CD1c-positive myeloid dendritic cell (primary cell): ENCODE data around the gene PRAMEF12.
"Not testable (repeated sequence)": the region's sequence is repeated elsewhere in the genome, so short reads cannot be mapped to it uniquely, and the experiment has no call there.

Source experiments
- DNase-seq: peaks from one replicate; pipeline ENCODE4 v3.0.0-alpha.2; 2016; ENCODE audit errors: extremely low spot score

The PRAMEF12 gene

DNA sequence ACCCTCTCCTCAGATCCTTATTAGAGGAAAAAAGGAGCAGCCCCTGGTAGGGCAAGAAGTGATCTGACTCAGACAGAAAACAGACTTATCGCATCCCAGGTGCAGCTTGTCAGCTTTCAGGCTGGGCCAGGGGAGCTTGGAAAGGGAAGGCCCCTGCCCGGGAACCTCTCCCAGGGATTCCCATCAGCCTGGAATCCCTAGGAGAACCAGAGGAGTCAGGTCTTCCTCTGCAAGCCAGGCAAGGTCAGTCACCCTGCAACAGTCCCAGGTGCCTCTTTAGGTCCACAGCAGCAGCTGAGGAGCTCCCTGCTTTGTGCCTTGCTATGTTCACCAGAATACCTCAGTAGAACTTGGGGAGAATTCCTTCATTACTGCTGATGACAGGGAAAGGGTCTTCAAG, 2.9 kb upstream of the PRAMEF12 start:
- DNase-seq = no peak

DNA sequence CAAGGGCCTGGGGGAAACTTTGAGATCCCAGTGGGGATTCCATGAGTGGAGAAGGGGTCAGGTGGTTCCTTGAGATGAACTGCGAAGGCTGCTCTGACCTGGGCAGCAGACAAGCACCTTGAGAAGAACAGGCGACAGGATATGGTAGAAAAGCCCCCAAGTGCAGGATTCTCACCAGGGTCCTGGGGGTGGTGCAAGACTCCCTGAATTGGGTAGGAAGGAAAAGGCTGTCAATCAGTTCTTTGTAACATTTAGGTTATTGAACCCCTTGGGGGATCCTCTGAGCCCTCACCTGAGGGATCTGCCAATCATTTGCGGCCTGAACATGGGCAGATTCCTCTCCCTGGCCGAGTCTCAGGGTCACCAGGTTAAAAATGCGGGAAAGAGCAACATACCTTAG, 2.4 kb upstream of the PRAMEF12 start:
- DNase-seq = no peak

DNA sequence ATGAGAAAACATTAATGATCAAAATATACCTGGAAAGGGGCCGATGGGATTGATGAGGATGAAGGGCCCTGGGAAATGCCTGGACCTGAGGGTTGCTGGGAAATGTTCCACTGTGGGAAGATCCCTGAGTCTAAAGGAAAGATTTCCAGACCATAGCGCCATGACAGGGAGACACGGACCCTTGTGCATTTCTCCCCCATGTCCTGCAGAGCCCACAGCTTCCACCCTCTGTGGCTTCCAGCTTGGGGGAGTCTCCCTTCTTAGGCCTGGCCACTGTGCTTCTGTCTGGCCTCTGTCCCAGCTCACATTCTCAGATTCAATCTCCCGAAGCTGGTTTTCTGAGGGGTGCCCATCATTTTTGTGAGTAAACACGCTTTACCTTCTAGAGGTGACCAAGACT, 1.0 kb upstream of the PRAMEF12 start:
- no peak for DNase-seq

DNA sequence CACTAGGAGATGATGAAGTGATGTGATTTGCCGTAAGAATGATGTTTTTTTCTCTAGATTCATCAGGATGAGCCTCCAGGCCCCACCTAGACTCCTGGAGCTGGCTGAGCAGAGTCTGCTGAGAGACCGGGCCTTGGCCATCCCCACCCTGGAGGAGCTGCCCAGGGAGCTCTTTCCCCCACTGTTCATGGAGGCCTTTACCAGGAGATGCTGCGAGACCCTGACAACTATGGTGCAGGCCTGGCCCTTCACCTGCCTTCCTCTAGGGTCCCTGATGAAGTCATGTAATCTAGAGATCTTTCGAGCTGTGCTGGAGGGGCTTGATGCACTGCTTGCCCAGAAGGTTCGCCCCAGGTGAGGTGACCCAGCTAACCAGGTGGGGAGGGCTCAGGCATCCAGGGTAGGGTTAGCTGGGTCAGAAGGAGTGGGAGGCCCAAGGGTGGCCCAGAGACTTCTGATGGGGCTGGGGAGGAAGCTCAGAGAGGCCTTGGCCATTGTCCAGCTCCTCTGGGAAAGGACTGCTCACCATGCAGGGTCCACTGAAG, 1.3 kb downstream of the PRAMEF12 start:
- DNase-seq = no peak

DNA sequence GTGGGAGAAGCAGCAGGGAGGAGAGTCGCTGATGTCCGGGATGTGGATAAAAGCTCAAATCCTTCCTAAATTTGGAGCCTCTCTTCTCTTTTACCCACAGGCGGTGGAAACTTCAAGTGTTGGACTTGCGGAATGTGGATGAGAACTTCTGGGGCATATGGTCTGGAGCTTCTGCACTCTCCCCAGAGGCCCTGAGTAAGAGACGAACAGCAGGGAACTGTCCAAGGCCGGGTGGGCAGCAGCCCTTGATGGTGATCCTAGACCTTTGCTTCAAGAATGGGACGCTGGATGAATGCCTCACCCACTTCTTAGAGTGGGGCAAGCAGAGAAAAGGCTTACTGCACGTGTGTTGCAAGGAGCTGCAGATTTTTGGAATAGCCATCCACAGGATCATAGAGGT, 1.9 kb downstream of the PRAMEF12 start:
- DNase-seq = no peak

DNA sequence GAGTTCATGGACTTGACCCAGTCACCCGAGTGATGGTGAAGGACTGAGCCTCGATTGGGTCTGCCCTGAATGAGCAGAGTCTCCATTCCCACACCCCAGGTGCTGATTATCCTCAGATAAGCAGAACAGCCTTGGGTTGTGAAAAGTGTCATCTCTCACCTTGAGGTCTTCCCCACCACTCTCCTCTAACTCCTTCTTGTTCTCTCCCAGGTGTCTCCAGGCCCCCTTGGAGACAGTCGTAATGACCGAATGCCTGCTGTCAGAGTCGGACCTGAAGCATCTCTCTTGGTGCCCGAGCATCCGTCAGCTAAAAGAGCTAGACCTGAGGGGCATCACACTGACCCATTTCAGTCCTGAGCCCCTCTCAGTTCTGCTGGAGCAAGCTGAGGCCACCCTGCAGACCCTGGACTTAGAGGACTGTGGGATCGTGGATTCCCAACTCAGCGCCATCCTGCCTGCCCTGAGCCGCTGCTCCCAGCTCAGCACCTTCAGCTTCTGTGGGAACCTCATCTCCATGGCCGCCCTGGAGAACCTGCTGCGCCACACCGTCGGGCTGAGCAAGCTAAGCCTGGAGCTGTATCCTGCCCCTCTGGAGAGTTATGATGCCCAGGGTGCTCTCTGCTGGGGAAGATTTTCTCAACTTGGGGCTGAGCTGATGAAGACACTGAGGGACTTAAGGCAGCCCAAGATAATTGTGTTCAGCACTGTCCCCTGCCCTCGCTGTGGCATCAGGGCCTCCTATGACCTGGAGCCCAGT, 3.4 kb downstream of the PRAMEF12 start:
- DNase-seq = no peak

DNA sequence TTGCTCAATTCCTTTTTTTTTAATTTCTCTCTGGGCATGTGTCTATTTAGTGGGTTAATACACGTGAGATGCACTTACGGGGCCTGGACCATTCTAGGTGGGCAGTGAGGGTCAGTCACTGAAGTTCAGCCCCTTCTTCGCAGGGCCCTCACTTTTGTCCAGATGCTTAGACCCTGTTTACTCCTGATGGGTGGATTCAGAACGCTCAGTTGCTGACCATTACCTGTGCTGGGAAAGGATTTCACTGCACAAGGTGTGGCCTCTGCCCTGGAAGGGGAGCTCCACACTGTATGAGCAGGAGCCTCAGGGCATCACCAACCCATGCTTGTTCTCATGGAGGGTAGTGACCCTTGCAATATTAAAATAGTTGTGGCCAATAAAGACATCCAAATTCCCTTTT, 4.5 kb downstream of the PRAMEF12 start:
- no peak for DNase-seq

DNA sequence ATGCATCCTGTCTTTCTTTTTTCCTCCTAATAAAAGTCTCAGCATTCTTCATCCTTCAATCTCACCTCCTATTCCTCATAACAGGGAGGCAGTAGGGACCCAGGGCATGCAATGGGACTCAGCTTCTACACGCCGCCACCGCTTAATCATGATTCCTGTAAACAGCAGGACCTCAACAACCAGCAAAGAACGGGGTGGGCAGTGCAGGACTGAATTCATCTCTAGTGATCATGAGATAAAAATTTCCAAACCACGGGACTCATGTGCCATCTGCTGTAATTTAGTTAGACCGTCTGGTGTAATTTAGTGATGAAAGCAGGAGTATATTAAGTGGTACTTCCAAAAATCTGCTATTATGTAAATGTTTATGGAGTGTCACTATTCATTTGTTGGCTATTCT, 5.4 kb downstream of the PRAMEF12 start:
- no peak for DNase-seq

DNA sequence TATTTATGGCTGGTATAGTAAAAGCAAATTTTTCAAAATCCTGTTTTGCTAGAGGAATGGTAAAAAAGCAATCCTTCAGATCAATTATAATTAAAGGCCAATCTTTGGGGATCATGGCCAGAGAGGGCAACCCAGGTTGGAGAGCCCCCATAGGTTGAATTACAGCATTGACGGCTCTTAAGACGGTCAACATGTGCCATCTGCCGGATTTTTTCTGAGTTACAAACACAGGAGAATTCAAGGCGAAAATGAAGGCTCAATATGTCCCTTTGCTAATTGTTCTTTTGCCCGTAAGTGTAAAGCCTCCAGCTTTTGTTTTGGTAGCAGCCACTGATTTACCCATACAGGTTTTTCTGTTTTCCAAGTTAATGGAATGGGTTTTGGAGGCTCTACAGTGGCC, 8.0 kb downstream of the PRAMEF12 start:
- not testable (repeated sequence) for DNase-seq

DNA sequence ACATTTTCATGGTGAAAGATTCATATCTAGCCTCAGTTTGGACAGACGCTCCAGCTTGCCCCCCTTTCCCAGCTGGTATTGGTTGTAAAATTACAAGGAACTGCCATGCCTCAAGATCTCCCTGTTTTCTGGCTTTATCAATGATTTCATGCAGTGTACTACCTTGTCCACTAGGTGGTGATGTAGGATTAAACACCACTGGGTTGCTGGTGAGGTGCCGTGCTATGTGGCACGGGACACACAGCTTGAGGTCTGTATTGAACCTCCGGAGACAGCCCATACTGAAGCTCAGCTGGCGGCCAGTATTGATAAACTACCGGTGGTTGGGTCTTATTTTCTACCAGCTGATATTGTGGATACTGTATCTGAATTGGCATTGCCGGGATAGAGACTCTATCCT, 10.2 kb downstream of the PRAMEF12 start:
- not testable (repeated sequence) for DNase-seq

DNA sequence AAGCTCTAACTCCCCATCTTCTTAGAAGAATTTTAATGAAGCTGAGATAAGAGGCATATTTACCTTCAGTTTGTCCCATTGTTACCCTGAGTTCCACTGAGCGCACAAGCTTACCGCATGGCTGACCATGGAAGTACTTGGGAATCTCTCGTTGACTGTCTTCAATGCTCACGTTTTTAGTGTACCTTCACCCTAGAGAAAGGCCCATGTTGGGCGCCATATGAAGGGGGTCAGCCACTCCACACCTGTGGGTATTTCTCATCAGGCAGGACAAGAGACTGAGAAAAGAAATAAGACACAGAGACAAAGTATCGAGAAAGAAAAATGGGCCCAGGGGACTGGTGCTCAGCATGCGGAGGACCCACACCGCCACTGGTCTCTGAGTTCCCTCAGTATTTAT, 11.2 kb downstream of the PRAMEF12 start:
- not testable (repeated sequence) for DNase-seq

DNA sequence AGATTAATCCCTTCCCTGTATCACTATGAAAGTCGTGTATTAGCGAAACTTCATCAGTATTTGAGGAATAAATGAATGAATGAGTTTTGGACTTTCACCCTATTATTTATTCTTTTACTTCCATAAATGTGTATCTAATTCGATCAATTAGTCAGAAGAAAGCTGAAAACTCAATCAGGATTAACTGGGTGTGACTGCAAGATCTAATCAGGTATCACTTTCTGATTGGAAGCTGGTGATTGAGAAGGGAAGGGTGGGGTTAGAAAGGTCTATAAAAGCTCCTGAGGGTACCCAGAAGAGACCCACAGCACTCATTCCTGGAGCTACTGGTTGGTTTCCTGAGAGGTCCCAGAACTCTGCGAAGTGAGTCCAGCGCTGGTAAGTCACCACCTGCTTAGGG, 17.6 kb downstream of the PRAMEF12 start, which contains the start of gene PRAMEF1:
TSS of gene PRAMEF1 (plus strand) at position 301 of the 400 bp plus-strand sequence. CDS start 1,831 bp downstream, outside the sequence.
- not testable (repeated sequence) for DNase-seq

DNA sequence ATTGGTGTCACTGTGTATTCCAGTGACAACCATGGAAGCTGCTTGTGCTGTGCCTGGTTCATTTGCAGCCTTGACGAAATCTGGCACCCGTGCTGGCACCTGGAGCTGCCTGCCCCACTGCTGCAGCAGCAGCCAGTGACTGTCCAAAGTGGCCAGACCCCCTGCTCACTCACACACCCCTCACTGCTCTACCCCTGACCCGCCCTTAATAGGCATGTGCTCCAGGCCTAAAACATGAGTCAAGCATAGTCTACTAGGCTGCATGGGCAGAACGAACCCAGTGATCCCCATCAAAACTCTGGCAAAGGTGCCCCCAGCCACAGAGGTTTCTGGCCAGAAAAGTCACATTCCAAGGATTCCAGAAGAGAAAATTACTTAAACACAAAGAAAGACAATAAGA, 25.4 kb downstream of the PRAMEF12 start:
- no peak for DNase-seq

DNA sequence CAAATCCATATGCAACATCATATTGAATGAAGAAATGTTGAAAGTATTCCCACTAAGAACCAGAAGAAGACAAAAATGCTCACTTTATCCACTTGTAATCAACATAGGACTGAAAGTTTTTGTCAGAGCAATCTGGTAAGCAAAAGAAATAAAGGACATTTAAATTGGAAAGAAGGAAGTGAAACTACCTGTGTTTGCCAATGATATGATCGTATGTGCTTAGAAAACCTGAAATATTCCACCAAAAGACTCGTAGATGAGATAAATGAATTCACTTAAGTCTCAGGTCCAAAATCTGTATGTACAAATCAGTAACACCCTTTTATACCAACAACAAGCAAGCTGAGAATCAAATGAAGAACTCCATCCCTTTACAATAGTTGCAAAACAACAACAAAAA, 26.2 kb downstream of the PRAMEF12 start:
- DNase-seq = no peak

DNA sequence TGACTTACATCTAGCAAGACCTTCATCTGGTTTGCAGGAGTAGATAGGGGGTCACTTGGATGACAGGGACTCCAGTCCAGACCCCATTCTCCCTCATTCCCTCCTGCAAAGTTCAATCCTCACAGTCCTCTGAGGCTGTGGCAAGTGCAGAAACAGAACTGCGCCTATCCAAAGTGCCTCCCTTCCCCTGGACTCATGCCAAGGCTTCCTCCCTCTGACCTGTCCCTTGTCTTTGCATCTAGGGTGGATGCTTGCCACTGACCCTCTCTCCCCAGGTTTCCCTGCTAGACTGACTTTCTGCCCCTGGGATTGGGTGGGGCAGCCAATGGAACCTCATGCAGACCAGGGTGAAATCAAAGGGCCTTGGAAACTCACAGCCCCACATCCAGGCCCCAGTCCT, 36.4 kb downstream of the PRAMEF12 start:
- no peak for DNase-seq

DNA sequence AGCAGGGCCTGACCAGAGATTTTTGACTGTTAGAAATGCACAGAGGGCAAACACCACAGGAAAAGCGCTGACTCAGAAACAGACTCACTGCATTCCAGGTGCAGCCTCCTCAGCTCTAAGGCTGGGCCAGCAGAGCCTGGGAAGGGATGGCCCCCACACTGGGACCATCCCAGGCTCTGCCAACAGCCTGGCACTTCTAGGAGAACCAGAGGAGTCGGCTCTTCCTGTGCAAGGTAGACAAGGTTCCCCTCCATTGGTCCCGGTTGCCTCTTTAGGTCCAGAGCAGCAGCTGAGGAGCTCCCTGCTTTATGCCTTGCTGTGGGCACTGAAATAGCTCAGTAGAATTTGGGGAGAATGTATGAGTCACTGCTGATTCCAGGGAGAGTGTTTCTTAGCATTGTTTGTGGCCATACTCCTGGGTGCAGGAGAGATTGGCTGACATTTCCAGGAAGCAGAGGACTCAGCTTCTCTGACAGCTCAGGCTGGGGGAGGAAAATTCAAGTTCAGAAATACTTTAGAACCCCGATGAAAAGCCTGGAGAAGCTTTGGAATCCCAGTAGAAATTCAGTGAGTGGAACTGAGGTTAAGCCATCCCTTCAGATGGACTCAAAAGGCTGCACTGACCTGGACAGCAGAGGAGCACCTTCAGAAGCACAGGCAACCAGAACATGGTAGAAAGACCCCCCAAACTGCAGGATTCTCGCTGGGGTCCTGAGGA, 37.3 kb downstream of the PRAMEF12 start:
- DNase-seq = no peak

DNA sequence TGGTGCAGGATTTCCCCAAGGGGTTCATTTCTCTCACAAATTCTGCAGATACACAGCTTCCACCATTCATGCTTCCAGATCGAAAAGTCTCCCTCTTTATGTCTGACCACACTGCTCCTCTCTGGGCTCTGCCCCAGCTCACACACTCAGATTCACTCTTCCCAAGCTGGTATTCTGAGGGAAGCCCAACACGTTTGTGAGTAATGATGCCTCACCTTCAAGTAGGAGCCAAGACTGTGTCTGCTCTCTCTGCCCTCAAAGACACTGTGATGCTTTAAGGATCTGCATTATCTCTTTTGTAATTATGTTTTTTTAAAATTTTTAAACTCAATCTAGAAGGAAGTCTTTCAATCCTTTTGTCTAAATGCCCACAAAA, 37.9 kb downstream of the PRAMEF12 start:
- DNase-seq = no peak

DNA sequence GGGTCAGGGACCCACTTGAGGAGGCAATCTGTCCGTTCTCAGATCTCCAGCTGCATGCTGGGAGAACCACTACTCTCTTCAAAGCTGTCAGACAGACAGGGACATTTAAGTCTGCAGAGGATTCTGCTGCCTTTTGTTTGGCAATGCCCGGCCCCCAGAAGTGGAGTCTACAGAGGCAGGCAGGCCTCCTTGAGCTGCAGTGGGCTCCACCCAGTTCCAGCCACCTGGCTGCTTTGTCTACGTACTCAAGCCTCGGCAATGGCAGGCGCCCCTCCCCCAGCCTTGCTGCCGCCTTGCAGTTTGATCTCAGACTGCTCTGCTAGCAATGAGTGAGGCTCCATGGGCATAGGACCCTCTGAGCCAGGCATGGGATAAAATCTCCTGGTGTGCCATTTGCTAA, 45.5 kb downstream of the PRAMEF12 start:
- DNase-seq = not testable (repeated sequence)
